ENCODE measurements around the gene UQCR10. TPM values are rescaled to one million over a fixed set of nuclear protein-coding genes. Genes with fewer than 3 reads are reported as not detected.
"Not testable (repeated sequence)": the region's sequence is repeated elsewhere in the genome, so short reads cannot be mapped to it uniquely, and the experiment has no call there.

The UQCR10 gene
- polyA plus RNA-seq, 2 of the 4 experiments (the other 2 are of a cell fraction): 115 to 171 TPM

- FAIRE-seq (no peak), ATAC-seq (no peak), DNase-seq (ENCODE audit: low read depth in 1 of 2, low spot score in 1 of 2) (no peak)
- ChIA-PET CTCF (interaction anchor here (0.8 kb wide), 1 partner anchor 13 kb away, joined by 3 read pairs; no protein-coding TSS in a partner anchor), POLR2A (no interaction called here)
- 94% methylated on average over 2 of the region's 2 CpGs for WGBS (ENCODE audit: missing lambda C conversion rate)
- no peaks in the 10 kb centered on the region for H3K9me3 ChIP-seq
- TF ChIP-seq ZSCAN20 (CRISPR knock-in tag; IDR thresholded peaks at IDR 0.05) (no peak), HOXA7 (CRISPR knock-in tag; IDR thresholded peaks at IDR 0.05) (no peak)
- H3K4me3 ChIP-seq: no peak overlapping the region
- no peak overlapping the region for H3K27ac ChIP-seq
- no peaks in the 10 kb centered on the region for H3K4me1 ChIP-seq
- H3K4me2 ChIP-seq: no peak overlapping the region
These were observed 15.5 kb upstream of the UQCR10 start for GRCh38 chr22:29751669-29752068.

DNA sequence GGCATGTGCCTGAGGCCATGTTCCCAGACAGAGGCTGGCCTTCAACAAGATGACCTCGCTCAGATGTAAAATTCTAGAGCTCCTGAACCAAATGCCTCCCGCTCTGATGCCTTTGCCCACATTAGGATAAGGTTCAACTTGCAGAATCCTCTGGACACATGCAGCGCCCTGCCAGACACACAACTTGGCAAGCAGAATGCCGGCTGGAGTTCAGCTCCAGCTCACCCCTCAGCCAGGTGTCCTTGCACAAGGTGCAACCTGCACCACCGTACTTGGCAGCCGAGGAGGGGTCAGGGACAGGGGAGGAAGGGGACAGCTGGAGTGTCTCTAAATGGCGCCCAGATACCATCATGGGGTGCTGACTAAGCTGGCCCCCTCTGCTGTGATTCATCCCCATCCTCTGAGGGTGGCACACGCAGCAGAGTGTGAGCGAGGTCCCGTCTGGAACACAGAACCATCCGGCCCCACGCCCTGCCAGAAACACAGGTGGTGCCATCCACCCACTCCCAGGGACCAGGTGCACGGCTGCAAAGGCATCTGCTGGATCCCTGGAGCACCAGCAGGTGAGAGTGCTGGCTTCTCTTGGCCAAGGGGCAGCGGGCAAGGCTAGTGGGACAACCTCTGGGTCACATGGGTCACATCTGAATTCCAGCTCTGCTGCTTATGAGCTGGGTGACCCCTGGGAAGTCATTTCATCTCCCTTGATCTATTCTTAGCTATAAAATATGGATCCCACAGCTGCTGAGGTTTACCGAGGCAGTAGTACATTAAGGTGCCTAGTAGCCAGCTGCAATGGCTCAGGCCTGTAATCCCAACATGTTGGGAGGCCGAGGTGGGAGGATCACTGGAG lies 13.1 kb upstream of the UQCR10 start:
- Histone ChIP-seq H3K4me1 (no peaks in the 10 kb centered on the region), H3K27ac (no peak overlapping the region), H3K4me3 (no peak overlapping the region), H3K4me2 (no peak overlapping the region), H3K9me3 (no peaks in the 10 kb centered on the region)
- DNase-seq (ENCODE audit: low read depth in 1 of 2, low spot score in 1 of 2): no peak
- TF ChIP-seq EHMT2 (IDR thresholded peaks at IDR 0.05; ENCODE audit: low read depth) (no peak), BCL3 (IDR thresholded peaks at IDR 0.05) (no peak), RNF2 (IDR thresholded peaks at IDR 0.05; ENCODE audit: borderline replicate concordance, low read depth) (no peak), MAFK (IDR thresholded peaks at IDR 0.05; ENCODE audit: partially characterized antibody) (no peak), HDAC2 (IDR thresholded peaks at IDR 0.05) (no peak), CBX2 (IDR thresholded peaks at IDR 0.05; ENCODE audit: borderline replicate concordance, low read depth) (no peak)
- TF ChIP-seq, protein P1, sequence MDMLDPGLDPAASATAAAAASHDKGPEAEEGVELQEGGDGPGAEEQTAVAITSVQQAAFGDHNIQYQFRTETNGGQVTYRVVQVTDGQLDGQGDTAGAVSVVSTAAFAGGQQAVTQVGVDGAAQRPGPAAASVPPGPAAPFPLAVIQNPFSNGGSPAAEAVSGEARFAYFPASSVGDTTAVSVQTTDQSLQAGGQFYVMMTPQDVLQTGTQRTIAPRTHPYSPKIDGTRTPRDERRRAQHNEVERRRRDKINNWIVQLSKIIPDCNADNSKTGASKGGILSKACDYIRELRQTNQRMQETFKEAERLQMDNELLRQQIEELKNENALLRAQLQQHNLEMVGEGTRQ (IDR thresholded peaks at IDR 0.05): no peak
- POLR2A ChIA-PET: no interaction called here
- FAIRE-seq: no peak
- ATAC-seq: no peak
- 77% methylated on average over 14 of the region's 16 CpGs for WGBS (ENCODE audit: missing lambda C conversion rate)
- CTCF ChIA-PET: interaction anchor here (0.7 to 2.0 kb wide), 4 partner anchors 8 to 251 kb away, joined by 3 to 8 read pairs (median 4); no protein-coding TSS in a partner anchor

GRCh38 chr22:29754658-29755395 lies 12.3 kb upstream of the UQCR10 start:
- WGBS (ENCODE audit: missing lambda C conversion rate): 91% methylated on average over 11 of the region's 11 CpGs
- not testable (repeated sequence) for H3K4me1 ChIP-seq; FAIRE-seq; H3K4me2 ChIP-seq; H3K4me3 ChIP-seq; H3K27ac ChIP-seq; DNase-seq (ENCODE audit: low read depth in 1 of 2, low spot score in 1 of 2); H3K9me3 ChIP-seq; ATAC-seq
- CTCF ChIA-PET: interaction anchor here (0.7 to 2.0 kb wide), 4 partner anchors 9 to 250 kb away, joined by 3 to 8 read pairs (median 4); no protein-coding TSS in a partner anchor
- POLR2A ChIA-PET: interaction anchor here (1.8 kb wide), 1 partner anchor 11 kb away, joined by 6 read pairs; the partner anchor contains the start of genes UQCR10 and ZMAT5

DNA sequence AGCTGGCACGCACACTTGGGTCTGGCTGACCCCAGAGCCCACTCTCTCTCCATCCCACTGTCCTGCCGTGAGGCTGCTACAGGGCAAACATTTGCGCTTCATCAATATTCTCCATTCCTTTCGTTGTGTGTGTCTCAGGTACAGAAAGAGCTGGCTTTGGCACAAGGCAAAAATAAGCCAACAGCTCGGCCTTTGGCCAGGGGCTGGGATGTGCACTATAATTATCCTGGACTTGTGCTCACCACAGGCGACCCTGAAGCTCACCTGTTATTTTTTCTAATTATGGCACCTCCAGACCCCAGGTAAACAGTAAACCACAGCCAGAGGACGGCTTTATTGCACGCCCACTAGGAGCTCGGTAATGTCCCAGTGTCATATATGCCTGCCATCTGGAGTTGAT lies 11.3 kb upstream of the UQCR10 start:
- POLR2A ChIA-PET: interaction anchor here (1.8 kb wide), 1 partner anchor 10 kb away, joined by 6 read pairs; the partner anchor contains the start of genes UQCR10 and ZMAT5
- no peak overlapping the region for H3K4me3 ChIP-seq
- no peak overlapping the region for H3K27ac ChIP-seq
- DNase-seq (ENCODE audit: low read depth in 1 of 2, low spot score in 1 of 2) (no peak), FAIRE-seq (no peak), ATAC-seq (no peak)
- no peaks in the 10 kb centered on the region for H3K9me3 ChIP-seq
- no peak for TF ChIP-seq MAFK (IDR thresholded peaks at IDR 0.05; ENCODE audit: partially characterized antibody)
- TF ChIP-seq RCOR1 (IDR thresholded peaks at IDR 0.05; ENCODE audit: low read depth, low read length): no peak
- TF ChIP-seq, protein P2, sequence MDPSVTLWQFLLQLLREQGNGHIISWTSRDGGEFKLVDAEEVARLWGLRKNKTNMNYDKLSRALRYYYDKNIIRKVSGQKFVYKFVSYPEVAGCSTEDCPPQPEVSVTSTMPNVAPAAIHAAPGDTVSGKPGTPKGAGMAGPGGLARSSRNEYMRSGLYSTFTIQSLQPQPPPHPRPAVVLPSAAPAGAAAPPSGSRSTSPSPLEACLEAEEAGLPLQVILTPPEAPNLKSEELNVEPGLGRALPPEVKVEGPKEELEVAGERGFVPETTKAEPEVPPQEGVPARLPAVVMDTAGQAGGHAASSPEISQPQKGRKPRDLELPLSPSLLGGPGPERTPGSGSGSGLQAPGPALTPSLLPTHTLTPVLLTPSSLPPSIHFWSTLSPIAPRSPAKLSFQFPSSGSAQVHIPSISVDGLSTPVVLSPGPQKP (IDR thresholded peaks at IDR 0.05; ENCODE audit: low read depth, low read length): no peak
- no peak for TF ChIP-seq RARB (CRISPR knock-in tag; IDR thresholded peaks at IDR 0.05)
- H3K4me1 ChIP-seq: no peaks in the 10 kb centered on the region
- no peak overlapping the region for H3K4me2 ChIP-seq
- CTCF ChIA-PET: interaction anchor here (2.0 kb wide), 1 partner anchor 16 kb away, joined by 5 read pairs; no protein-coding TSS in a partner anchor
- WGBS (ENCODE audit: missing lambda C conversion rate): 84% methylated on average over 9 of the region's 9 CpGs
